ENCODE results near the gene WASF2. TPM values are rescaled to one million over a fixed set of nuclear protein-coding genes. Genes with fewer than 3 reads are reported as not detected.

The WASF2 gene
- total and polyA plus RNA-seq, 5 donors: 22.1 to 77.9 (median 69.4) TPM

GRCh38 chr1:27451343-27451742, 38.6 kb downstream of the WASF2 start:
- no peak overlapping the region for H3K27ac ChIP-seq (ENCODE audit: low read length)
- H3K9me3 ChIP-seq (ENCODE audit: control insufficient read depth, low read length): no peaks in the 10 kb centered on the region
- WGBS: 35% methylated on average over 1 of the region's 1 CpG
- H3K4me3 ChIP-seq (ENCODE audit: low read length): no peak overlapping the region
- no peak for DNase-seq
- no peaks in the 10 kb centered on the region for H3K27me3 ChIP-seq (ENCODE audit: control insufficient read depth, insufficient read depth)
- peaks cover 6% of the 10 kb centered on the region for H3K4me1 ChIP-seq (ENCODE audit: control insufficient read depth, insufficient read depth, low read length)
- no peak for ATAC-seq
- intact Hi-C loops (cut with DNase I): no loop called here

GRCh38 chr1:27448982-27449381, 41.0 kb downstream of the WASF2 start:
- intact Hi-C loops (cut with DNase I): no loop called here
- Histone ChIP-seq H3K9me3 (ENCODE audit: control insufficient read depth, low read length) (no peaks in the 10 kb centered on the region), H3K27me3 (ENCODE audit: control insufficient read depth, insufficient read depth) (no peaks in the 10 kb centered on the region), H3K4me1 (ENCODE audit: control insufficient read depth, insufficient read depth, low read length) (peaks cover 5% of the 10 kb centered on the region), H3K27ac (ENCODE audit: low read length) (no peak overlapping the region), H3K4me3 (ENCODE audit: low read length) (no peak overlapping the region)
- DNase-seq (no peak), ATAC-seq (no peak)
- WGBS: 92% methylated on average over 9 of the region's 9 CpGs

GRCh38 chr1:27447883-27448282, 42.1 kb downstream of the WASF2 start:
- no peaks in the 10 kb centered on the region for H3K27me3 ChIP-seq (ENCODE audit: control insufficient read depth, insufficient read depth)
- no peak overlapping the region for H3K4me3 ChIP-seq (ENCODE audit: low read length)
- no peaks in the 10 kb centered on the region for H3K9me3 ChIP-seq (ENCODE audit: control insufficient read depth, low read length)
- 59% methylated on average over 3 of the region's 3 CpGs for WGBS
- peaks cover 5% of the 10 kb centered on the region for H3K4me1 ChIP-seq (ENCODE audit: control insufficient read depth, insufficient read depth, low read length)
- DNase-seq: no peak
- intact Hi-C loops (cut with DNase I): no loop called here
- ATAC-seq: no peak
- no peak overlapping the region for H3K27ac ChIP-seq (ENCODE audit: low read length)

GRCh38 chr1:27447399-27447798, 42.6 kb downstream of the WASF2 start:
- ATAC-seq (no peak), DNase-seq (no peak)
- no peak overlapping the region for H3K27ac ChIP-seq (ENCODE audit: low read length)
- intact Hi-C loops (cut with DNase I): no loop called here
- H3K27me3 ChIP-seq (ENCODE audit: control insufficient read depth, insufficient read depth): no peaks in the 10 kb centered on the region
- peaks cover 5% of the 10 kb centered on the region for H3K4me1 ChIP-seq (ENCODE audit: control insufficient read depth, insufficient read depth, low read length)
- 81% methylated on average over 3 of the region's 3 CpGs for WGBS
- no peak overlapping the region for H3K4me3 ChIP-seq (ENCODE audit: low read length)
- no peaks in the 10 kb centered on the region for H3K9me3 ChIP-seq (ENCODE audit: control insufficient read depth, low read length)

- Histone ChIP-seq H3K27ac (ENCODE audit: low read length) (no peak overlapping the region), H3K4me3 (ENCODE audit: low read length) (no peak overlapping the region), H3K4me1 (ENCODE audit: control insufficient read depth, insufficient read depth, low read length) (peaks cover 5% of the 10 kb centered on the region), H3K27me3 (ENCODE audit: control insufficient read depth, insufficient read depth) (no peaks in the 10 kb centered on the region), H3K9me3 (ENCODE audit: control insufficient read depth, low read length) (no peaks in the 10 kb centered on the region)
- intact Hi-C loops (cut with DNase I): no loop called here
- 90% methylated on average over 6 of the region's 6 CpGs for WGBS
- DNase-seq (no peak), ATAC-seq (no peak)
These were observed 43.4 kb downstream of the WASF2 start for GRCh38 chr1:27446496-27447020.

GRCh38 chr1:27445177-27445936, 44.6 kb downstream of the WASF2 start:
- intact Hi-C loops (cut with DNase I): no loop called here
- ATAC-seq: no peak
- H3K4me3 ChIP-seq (ENCODE audit: low read length): no peak overlapping the region
- no peaks in the 10 kb centered on the region for H3K27me3 ChIP-seq (ENCODE audit: control insufficient read depth, insufficient read depth)
- H3K27ac ChIP-seq (ENCODE audit: low read length): no peak overlapping the region
- no peak for DNase-seq
- 51% methylated on average over 4 of the region's 4 CpGs for WGBS
- no peaks in the 10 kb centered on the region for H3K9me3 ChIP-seq (ENCODE audit: control insufficient read depth, low read length)
- H3K4me1 ChIP-seq (ENCODE audit: control insufficient read depth, insufficient read depth, low read length): peaks cover 5% of the 10 kb centered on the region

GRCh38 chr1:27444632-27445031, 45.3 kb downstream of the WASF2 start:
- WGBS: 37% methylated on average over 1 of the region's 1 CpG
- Histone ChIP-seq H3K9me3 (ENCODE audit: control insufficient read depth, low read length) (no peaks in the 10 kb centered on the region), H3K4me1 (ENCODE audit: control insufficient read depth, insufficient read depth, low read length) (peaks cover 5% of the 10 kb centered on the region), H3K4me3 (ENCODE audit: low read length) (no peak overlapping the region), H3K27ac (ENCODE audit: low read length) (no peak overlapping the region), H3K27me3 (ENCODE audit: control insufficient read depth, insufficient read depth) (no peaks in the 10 kb centered on the region)
- DNase-seq: no peak
- ATAC-seq: no peak
- intact Hi-C loops (cut with DNase I): no loop called here

GRCh38 chr1:27439150-27439549, 50.8 kb downstream of the WASF2 start:
- H3K27me3 ChIP-seq (ENCODE audit: control insufficient read depth, insufficient read depth): no peaks in the 10 kb centered on the region
- ATAC-seq (no peak), DNase-seq (no peak)
- no peak overlapping the region for H3K27ac ChIP-seq (ENCODE audit: low read length)
- H3K9me3 ChIP-seq (ENCODE audit: control insufficient read depth, low read length): no peaks in the 10 kb centered on the region
- peaks cover 15% of the 10 kb centered on the region for H3K4me1 ChIP-seq (ENCODE audit: control insufficient read depth, insufficient read depth, low read length)
- intact Hi-C loops (cut with DNase I): loop anchor here in 2 of 4 donors (10.0 kb wide), 2 partner anchors 46 to 66 kb away; no protein-coding TSS in a partner anchor
- WGBS: 44% methylated on average over 2 of the region's 2 CpGs
- no peak overlapping the region for H3K4me3 ChIP-seq (ENCODE audit: low read length)

- DNase-seq (no peak), ATAC-seq (no peak)
- Histone ChIP-seq H3K4me3 (ENCODE audit: low read length) (no peak overlapping the region), H3K9me3 (ENCODE audit: control insufficient read depth, low read length) (no peaks in the 10 kb centered on the region), H3K27me3 (ENCODE audit: control insufficient read depth, insufficient read depth) (no peaks in the 10 kb centered on the region), H3K27ac (ENCODE audit: low read length) (no peak overlapping the region), H3K4me1 (ENCODE audit: control insufficient read depth, insufficient read depth, low read length) (peaks cover 15% of the 10 kb centered on the region)
- 79% methylated on average over 1 of the region's 1 CpG for WGBS
- intact Hi-C loops (cut with DNase I): loop anchor here in 2 of 4 donors (10.0 kb wide), 2 partner anchors 46 to 66 kb away; no protein-coding TSS in a partner anchor
These were observed 51.3 kb downstream of the WASF2 start for GRCh38 chr1:27438621-27439061.

- WGBS: 22% methylated on average over 5 of the region's 5 CpGs
- peaks cover 17% of the 10 kb centered on the region for H3K4me1 ChIP-seq (ENCODE audit: control insufficient read depth, insufficient read depth, low read length)
- H3K4me3 ChIP-seq (ENCODE audit: low read length): no peak overlapping the region
- DNase-seq (no peak), ATAC-seq (peak; percentile 84 to 93)
- no peaks in the 10 kb centered on the region for H3K27me3 ChIP-seq (ENCODE audit: control insufficient read depth, insufficient read depth)
- H3K9me3 ChIP-seq (ENCODE audit: control insufficient read depth, low read length): no peaks in the 10 kb centered on the region
- intact Hi-C loops (cut with DNase I): loop anchor here in 2 of 4 donors (10.0 kb wide), 2 partner anchors 48 to 68 kb away; no protein-coding TSS in a partner anchor
- peak overlapping the region; percentile 60 for H3K27ac ChIP-seq (ENCODE audit: low read length)
These were observed 53.5 kb downstream of the WASF2 start for GRCh38 chr1:27436204-27437159.
